Testis (tissue), 2 donors: ENCODE results near the gene GRM8.

Source experiments
- POLR2A ChIP-seq: fragments of 450-650 bp; IDR thresholded peaks from one replicate; pipeline ENCODE4 v1.6.1; 2017; ENCODE audit warnings: antibody characterized with exemption, mild to moderate bottlenecking, moderate library complexity
- TF ChIP-seq, protein P1 (sequence below), 3 experiments: fragments of 450-650 bp in 2 of 3; fragments of 200-600 bp in 1 of 3; sonication (generic) in 1 of 3; IDR thresholded peaks; one replicate each; pipeline ENCODE4 v1.5.1; 2016 to 2019; ENCODE audit warnings: antibody characterized with exemption in 3 of 3, mild to moderate bottlenecking in 2 of 3, moderate library complexity in 1 of 3

GRCh38 chr7:127154958-127155357, 97.8 kb downstream of the GRM8 start:
- TF ChIP-seq, protein P1, sequence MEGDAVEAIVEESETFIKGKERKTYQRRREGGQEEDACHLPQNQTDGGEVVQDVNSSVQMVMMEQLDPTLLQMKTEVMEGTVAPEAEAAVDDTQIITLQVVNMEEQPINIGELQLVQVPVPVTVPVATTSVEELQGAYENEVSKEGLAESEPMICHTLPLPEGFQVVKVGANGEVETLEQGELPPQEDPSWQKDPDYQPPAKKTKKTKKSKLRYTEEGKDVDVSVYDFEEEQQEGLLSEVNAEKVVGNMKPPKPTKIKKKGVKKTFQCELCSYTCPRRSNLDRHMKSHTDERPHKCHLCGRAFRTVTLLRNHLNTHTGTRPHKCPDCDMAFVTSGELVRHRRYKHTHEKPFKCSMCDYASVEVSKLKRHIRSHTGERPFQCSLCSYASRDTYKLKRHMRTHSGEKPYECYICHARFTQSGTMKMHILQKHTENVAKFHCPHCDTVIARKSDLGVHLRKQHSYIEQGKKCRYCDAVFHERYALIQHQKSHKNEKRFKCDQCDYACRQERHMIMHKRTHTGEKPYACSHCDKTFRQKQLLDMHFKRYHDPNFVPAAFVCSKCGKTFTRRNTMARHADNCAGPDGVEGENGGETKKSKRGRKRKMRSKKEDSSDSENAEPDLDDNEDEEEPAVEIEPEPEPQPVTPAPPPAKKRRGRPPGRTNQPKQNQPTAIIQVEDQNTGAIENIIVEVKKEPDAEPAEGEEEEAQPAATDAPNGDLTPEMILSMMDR (IDR thresholded peaks at IDR 0.05), result no peak
- no peak for TF ChIP-seq POLR2A
